ENCODE measurements around the gene STX4.

STX4 gene

GRCh38 chr16:31077592-31078396 is 44.4 kb downstream of the STX4 start:
- Histone ChIP-seq H3K9me2 (replicated peaks; ENCODE audit: low read depth, low read length) (no peaks in the 10 kb centered on the region), H3K36me3 (ENCODE audit: insufficient read depth, low read length) (peaks cover 19% of the 10 kb centered on the region; the same call in 1 of the 2 replicates)

GRCh38 chr16:31078597-31079341 is 45.4 kb downstream of the STX4 start:
- no peak overlapping the region for H3K4me3 ChIP-seq (ENCODE audit: low read length, poor library complexity, severe bottlenecking)
- no peaks in the 10 kb centered on the region for H3K9me2 ChIP-seq (replicated peaks; ENCODE audit: low read depth, low read length)
- peaks cover 54% of the 10 kb centered on the region for H4K20me1 ChIP-seq (ENCODE audit: insufficient read depth, low read length, poor library complexity, severe bottlenecking)
- H3K4me2 ChIP-seq (ENCODE audit: low read depth, low read length, poor library complexity, severe bottlenecking) = no peak overlapping the region
- H3K9ac ChIP-seq (ENCODE audit: low read depth, low read length, poor library complexity, severe bottlenecking) = no peak overlapping the region
- H3K4me1 ChIP-seq (ENCODE audit: insufficient read depth, low read length, poor library complexity, severe bottlenecking) = peaks cover 12% of the 10 kb centered on the region
- H3K9me3 ChIP-seq (ENCODE audit: insufficient read depth, low read depth, low read length) = no peaks in the 10 kb centered on the region
- no peak overlapping the region for H2AFZ ChIP-seq (ENCODE audit: low read length)
- peaks cover 57% of the 10 kb centered on the region for H3K79me2 ChIP-seq (ENCODE audit: insufficient read depth, low read length)
- peaks cover 25% of the 10 kb centered on the region; the same call in 1 of the 2 replicates for H3K36me3 ChIP-seq (ENCODE audit: insufficient read depth, low read length)
- H3K27me3 ChIP-seq (ENCODE audit: insufficient read depth, low read length, poor library complexity, severe bottlenecking) = no peaks in the 10 kb centered on the region
- H3F3A ChIP-seq (ENCODE audit: low read depth) = peaks cover 2% of the 10 kb centered on the region
- TF ChIP-seq CTCF (conservative IDR thresholded peaks at IDR 0.05; ENCODE audit: low read length) (no peak), EZH2phosphoT487 (IDR thresholded peaks at IDR 0.05; ENCODE audit: borderline replicate concordance) (no peak)

More at GRCh38 chr16:31077592-31078396, 44.4 kb downstream of the STX4 start:
- TF ChIP-seq EZH2phosphoT487 (IDR thresholded peaks at IDR 0.05; ENCODE audit: borderline replicate concordance) (no peak), CTCF (conservative IDR thresholded peaks at IDR 0.05; ENCODE audit: low read length) (no peak)
- Histone ChIP-seq H3K4me2 (ENCODE audit: low read depth, low read length, poor library complexity, severe bottlenecking) (no peak overlapping the region), H3K27me3 (ENCODE audit: insufficient read depth, low read length, poor library complexity, severe bottlenecking) (no peaks in the 10 kb centered on the region), H3K4me3 (ENCODE audit: low read length, poor library complexity, severe bottlenecking) (no peak overlapping the region), H3K9ac (ENCODE audit: low read depth, low read length, poor library complexity, severe bottlenecking) (no peak overlapping the region), H3K9me3 (ENCODE audit: insufficient read depth, low read depth, low read length) (no peaks in the 10 kb centered on the region), H3K4me1 (ENCODE audit: insufficient read depth, low read length, poor library complexity, severe bottlenecking) (peaks cover 12% of the 10 kb centered on the region), H4K20me1 (ENCODE audit: insufficient read depth, low read length, poor library complexity, severe bottlenecking) (peaks cover 46% of the 10 kb centered on the region), H3F3A (ENCODE audit: low read depth) (peaks cover 3% of the 10 kb centered on the region), H2AFZ (ENCODE audit: low read length) (no peak overlapping the region), H3K79me2 (ENCODE audit: insufficient read depth, low read length) (peaks cover 60% of the 10 kb centered on the region)

GRCh38 chr16:31079342-31079944 is 46.1 kb downstream of the STX4 start:
- Histone ChIP-seq H3K9me3 (ENCODE audit: insufficient read depth, low read depth, low read length) (no peaks in the 10 kb centered on the region), H3K4me1 (ENCODE audit: insufficient read depth, low read length, poor library complexity, severe bottlenecking) (peaks cover 12% of the 10 kb centered on the region), H3K79me2 (ENCODE audit: insufficient read depth, low read length) (peaks cover 57% of the 10 kb centered on the region), H3K36me3 (ENCODE audit: insufficient read depth, low read length) (peaks cover 32% of the 10 kb centered on the region; the same call in 1 of the 2 replicates), H4K20me1 (ENCODE audit: insufficient read depth, low read length, poor library complexity, severe bottlenecking) (peaks cover 54% of the 10 kb centered on the region), H3K27me3 (ENCODE audit: insufficient read depth, low read length, poor library complexity, severe bottlenecking) (no peaks in the 10 kb centered on the region), H3K9me2 (replicated peaks; ENCODE audit: low read depth, low read length) (no peaks in the 10 kb centered on the region), H3K4me3 (ENCODE audit: low read length, poor library complexity, severe bottlenecking) (no peak overlapping the region), H3K4me2 (ENCODE audit: low read depth, low read length, poor library complexity, severe bottlenecking) (no peak overlapping the region), H3K9ac (ENCODE audit: low read depth, low read length, poor library complexity, severe bottlenecking) (no peak overlapping the region), H2AFZ (ENCODE audit: low read length) (no peak overlapping the region), H3F3A (ENCODE audit: low read depth) (no peaks in the 10 kb centered on the region)
- TF ChIP-seq CTCF (conservative IDR thresholded peaks at IDR 0.05; ENCODE audit: low read length) (no peak), EZH2phosphoT487 (IDR thresholded peaks at IDR 0.05; ENCODE audit: borderline replicate concordance) (no peak)
